NCI-H187 treated with DMSO at 0.1 percent for 48 hours (cell line): ENCODE measurements around the gene SPOCK1.
A peak's percentile ranks its signal among the peaks of the same experiment; 100 is the strongest.

Experiments used
- DNase-seq: peaks from one replicate; lab custom pipeline; 2025; lab: John Stamatoyannopoulos, UW

Gene SPOCK1

GRCh38 chr5:137292461-137293027 is 206.6 kb downstream of the SPOCK1 start:
- no peak for DNase-seq

DNA sequence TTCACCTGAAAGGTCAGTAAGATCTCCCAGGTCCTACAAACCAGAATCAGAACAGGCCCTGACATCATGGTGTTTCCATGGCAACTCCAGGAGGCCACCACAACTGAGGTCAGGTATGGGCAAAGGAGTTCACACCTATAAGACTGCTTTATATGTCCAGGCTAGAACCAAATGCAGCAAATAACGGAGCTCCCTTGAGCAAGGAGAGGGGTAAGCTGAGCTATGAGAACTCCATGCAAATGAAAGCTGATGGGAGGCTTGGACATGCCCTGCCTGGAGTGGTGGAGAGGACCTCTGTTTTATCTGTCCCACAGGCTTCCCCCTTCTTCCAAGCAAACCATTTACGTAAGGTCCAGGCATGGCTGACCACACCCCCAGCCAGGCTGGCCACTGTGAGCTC is 207.7 kb downstream of the SPOCK1 start:
- DNase-seq: no peak

GRCh38 chr5:137291031-137291430 is 208.1 kb downstream of the SPOCK1 start:
- DNase-seq: no peak

DNA sequence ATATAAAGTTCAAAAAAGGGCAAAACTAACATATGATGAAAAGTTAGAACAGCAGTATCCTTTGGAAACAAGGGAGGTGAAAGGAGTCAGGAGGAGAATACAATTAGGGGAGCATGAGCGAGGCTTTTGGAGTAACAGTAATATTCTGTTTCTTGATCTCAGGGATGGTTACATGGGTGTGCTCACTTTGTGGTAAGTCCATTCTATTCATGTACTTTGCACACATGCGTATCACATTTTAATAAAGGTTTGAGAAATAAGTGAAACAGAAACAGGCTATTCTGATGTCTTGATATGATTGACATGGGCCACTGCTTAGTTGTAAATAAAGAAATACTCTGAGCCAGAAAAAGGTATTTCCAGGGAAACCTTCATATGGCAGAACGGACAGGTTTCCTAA is 208.8 kb downstream of the SPOCK1 start:
- no peak for DNase-seq

GRCh38 chr5:137289856-137290255 is 209.3 kb downstream of the SPOCK1 start:
- no peak for DNase-seq

- no peak for DNase-seq
Observed at GRCh38 chr5:137287569-137287968, 211.6 kb downstream of the SPOCK1 start.

- DNase-seq: no peak
Observed at GRCh38 chr5:137286025-137286610, 213.0 kb downstream of the SPOCK1 start.

GRCh38 chr5:137283801-137284200 is 215.3 kb downstream of the SPOCK1 start:
- no peak for DNase-seq

DNA sequence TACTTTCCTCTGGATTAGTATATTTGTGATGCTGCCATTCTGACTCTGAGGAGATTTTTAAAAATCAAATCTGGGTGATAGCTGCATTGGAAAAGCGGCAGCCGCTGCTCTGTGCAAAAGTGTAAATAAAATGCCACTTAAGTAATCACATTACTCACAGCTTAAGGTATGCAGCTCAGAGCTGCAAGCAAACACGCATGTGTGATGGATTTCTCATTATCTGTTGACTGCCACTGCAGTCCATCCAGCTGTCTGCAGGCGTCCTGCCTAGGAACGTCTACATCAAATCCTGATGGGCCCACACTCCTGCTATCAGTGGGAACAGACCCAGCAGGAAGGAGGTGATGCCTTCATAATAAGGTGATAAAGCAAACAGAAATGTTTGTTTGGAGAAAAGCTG is 216.9 kb downstream of the SPOCK1 start:
- DNase-seq: no peak

GRCh38 chr5:137281201-137281600 is 217.9 kb downstream of the SPOCK1 start:
- DNase-seq: no peak

- no peak for DNase-seq
Observed at GRCh38 chr5:137280656-137281055, 218.5 kb downstream of the SPOCK1 start.

GRCh38 chr5:137279521-137280231 is 219.4 kb downstream of the SPOCK1 start:
- DNase-seq: peak; percentile 47

GRCh38 chr5:137278476-137278875 is 220.7 kb downstream of the SPOCK1 start:
- no peak for DNase-seq

DNA sequence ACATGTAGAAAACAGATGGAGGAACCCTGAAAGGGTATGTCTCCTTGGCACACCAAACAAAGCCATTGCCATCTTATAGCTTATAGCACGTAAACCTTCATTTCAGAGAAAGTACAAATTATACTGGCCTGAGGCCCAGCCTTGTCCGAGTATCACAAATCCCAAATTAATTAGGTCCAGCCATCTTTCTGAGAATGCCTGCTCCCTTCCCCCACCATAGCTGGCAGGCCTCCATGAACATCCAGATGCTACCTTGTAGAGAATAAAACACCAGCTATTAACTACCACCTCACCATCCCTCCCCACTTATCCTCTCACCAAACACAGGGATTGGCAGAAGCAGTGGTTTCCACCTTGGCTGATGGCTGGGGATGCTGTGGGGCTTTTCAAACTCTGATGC is 224.0 kb downstream of the SPOCK1 start:
- DNase-seq: no peak

- DNase-seq: no peak
Observed at GRCh38 chr5:137273511-137273910, 225.6 kb downstream of the SPOCK1 start.

DNA sequence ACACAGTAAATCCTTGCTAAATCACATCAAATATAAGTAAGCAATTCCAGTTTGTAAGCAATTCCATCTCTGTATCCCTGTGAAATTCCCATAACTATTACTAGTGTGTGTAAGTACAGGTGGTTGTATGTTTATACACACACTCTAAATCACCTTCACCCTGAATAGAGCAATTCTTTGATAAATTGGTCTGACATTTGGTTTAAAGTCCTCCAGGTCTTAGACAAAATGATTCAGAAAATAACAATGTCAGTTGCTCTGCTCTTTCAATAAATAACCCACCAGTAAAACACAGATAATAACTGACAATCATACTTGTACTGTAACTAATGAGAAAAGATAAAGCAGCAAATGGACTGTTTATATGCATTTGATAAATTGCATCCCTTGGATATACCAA is 226.3 kb downstream of the SPOCK1 start:
- no peak for DNase-seq

DNA sequence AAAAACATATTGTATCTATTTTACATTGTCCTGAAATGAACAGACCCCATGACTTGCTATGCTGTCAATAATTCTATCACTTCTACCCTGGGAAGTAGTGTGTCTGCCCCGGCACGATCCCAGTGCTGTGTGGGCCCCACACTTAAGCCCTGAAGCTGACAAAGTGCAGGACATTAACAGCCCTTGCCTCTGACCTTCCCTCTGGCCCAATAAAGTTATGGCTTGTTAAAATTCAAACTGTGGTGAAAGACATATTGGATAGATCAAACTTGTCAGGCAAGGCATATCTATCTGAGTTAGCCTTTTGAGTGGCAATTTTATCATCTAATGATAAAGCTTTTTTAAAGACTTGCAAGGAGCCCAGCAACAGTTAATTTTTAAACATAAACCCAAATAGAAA is 229.2 kb downstream of the SPOCK1 start:
- DNase-seq: no peak

- no peak for DNase-seq
Observed at GRCh38 chr5:137269274-137269673, 229.9 kb downstream of the SPOCK1 start.

GRCh38 chr5:137268646-137269045 is 230.5 kb downstream of the SPOCK1 start:
- no peak for DNase-seq

DNA sequence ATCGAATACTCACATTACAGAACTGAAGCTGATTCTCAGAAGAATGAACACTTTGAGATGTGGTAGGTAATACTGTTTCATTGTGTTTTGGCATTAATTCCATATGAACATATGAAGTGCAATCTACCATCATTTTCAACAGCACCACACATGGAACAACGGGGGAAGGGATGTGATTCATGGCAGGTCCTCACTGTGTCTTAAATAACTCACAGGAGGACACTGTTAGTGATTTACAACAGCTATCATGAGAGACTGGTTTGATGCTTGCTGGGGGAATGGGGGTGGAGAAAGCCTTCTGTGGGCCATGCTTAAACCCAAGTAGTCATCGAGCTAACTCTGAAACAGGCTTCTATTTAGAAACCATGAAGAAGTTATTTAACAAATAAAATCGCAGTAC is 232.9 kb downstream of the SPOCK1 start:
- no peak for DNase-seq

DNA sequence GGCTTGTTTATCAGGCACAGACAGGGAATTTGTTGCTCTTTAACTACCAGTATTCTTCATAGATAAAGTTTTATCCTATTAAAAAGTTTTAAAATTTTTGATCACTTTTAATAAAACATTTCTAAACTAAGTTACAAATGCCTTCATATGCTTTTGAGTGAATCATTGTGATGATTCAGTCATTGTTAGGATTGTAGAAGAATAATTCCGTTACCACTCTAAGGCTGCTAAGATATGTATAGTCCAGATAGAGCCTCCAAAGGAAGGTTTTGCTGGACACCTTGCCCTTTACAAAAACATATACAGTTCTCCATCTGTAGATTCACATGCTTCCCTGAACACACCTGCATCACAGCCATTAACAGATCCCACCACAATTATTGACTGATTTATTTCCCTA is 233.7 kb downstream of the SPOCK1 start:
- DNase-seq: no peak

DNA sequence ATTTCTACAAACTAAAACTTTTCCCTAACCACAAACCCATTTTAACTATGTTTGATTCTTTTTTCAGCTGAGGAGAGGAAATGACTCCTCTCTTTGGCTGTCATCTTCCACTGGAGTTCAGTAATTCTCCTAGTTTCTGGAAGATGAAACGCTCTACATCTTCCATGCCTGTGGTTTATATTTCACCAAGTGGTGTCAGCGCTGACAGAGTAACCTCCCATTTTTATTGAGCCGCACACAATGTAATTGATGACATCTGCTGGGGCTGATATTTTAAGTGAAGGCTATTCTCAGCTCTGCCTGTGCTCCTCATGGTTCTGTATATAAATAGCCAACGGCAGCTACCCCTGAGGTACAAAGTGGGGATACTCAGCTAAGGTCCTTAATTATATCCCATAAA is 234.6 kb downstream of the SPOCK1 start:
- DNase-seq: no peak

GRCh38 chr5:137264041-137264440 is 235.1 kb downstream of the SPOCK1 start:
- no peak for DNase-seq
